ENCODE results near the gene HSD11B2. TPM values are rescaled to one million over a fixed set of nuclear protein-coding genes. Genes with fewer than 3 reads are reported as not detected.
A peak's percentile ranks its signal among the peaks of the same experiment; 100 is the strongest.

The HSD11B2 gene
- total RNA-seq, 4 donors from 2014 or later, result 0.20 to 2.9 (median 0.60) TPM; not detected in 1

- H3K4me3 ChIP-seq, result peak overlapping the region; percentile 14 to 50 (median 31)
- TF ChIP-seq CTCF (IDR thresholded peaks at IDR 0.05) (no peak), EP300 (IDR thresholded peaks at IDR 0.05) (no peak), POLR2A (IDR thresholded peaks at IDR 0.05) (no peak)
- no peak for DNase-seq (ENCODE audit: low spot score in 2 of 2)
- no peaks in the 10 kb centered on the region for H3K9me3 ChIP-seq
- H3K27me3 ChIP-seq, result no peaks in the 10 kb centered on the region
- H3K27ac ChIP-seq, result peak overlapping the region; percentile 33 to 86 (median 82)
- no peaks in the 10 kb centered on the region for H3K36me3 ChIP-seq
- 42 to 50% methylated on average over 46 to 64 of the region's 88 CpGs for WGBS, 2 donors
- H3K4me1 ChIP-seq, result peaks cover 0 to 99% (median 60%) of the 10 kb centered on the region in 4 donors
Observed at GRCh38 chr16:67394155-67395104, 36.5 kb upstream of the HSD11B2 start.

DNA sequence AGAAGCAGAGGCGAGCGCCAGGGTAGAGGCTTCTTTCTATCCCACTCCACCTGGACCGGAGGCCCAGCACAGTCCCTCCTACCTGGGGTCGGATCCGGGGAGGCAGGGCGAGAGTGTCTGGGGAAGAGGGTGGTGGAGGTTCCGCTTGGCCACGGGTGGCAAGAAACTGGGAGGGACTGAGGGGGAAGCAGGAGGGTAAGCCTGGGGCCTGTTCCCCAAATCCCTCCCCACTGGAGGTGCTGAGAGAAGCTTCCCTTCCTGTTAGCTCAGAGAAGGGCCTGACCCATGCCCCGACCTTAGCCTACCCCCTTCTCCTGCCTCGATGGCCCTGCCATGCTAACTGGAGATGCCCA is 35.8 kb upstream of the HSD11B2 start:
- TF ChIP-seq EP300 (IDR thresholded peaks at IDR 0.05) (no peak), CTCF (IDR thresholded peaks at IDR 0.05) (no peak), POLR2A (IDR thresholded peaks at IDR 0.05) (no peak)
- H3K4me3 ChIP-seq, result peak overlapping the region in 1 of 4 donors; percentile 50
- H3K9me3 ChIP-seq, result no peaks in the 10 kb centered on the region
- peaks cover 0 to 97% (median 62%) of the 10 kb centered on the region in 4 donors for H3K4me1 ChIP-seq
- H3K27me3 ChIP-seq, result no peaks in the 10 kb centered on the region
- peak overlapping the region in 3 of 4 donors; percentile 78 to 88 (median 85) for H3K27ac ChIP-seq
- no peak for DNase-seq (ENCODE audit: low spot score in 2 of 2)
- H3K36me3 ChIP-seq, result no peaks in the 10 kb centered on the region
- 68 to 86% methylated on average over 8 to 10 of the region's 10 CpGs for WGBS, 2 donors

DNA sequence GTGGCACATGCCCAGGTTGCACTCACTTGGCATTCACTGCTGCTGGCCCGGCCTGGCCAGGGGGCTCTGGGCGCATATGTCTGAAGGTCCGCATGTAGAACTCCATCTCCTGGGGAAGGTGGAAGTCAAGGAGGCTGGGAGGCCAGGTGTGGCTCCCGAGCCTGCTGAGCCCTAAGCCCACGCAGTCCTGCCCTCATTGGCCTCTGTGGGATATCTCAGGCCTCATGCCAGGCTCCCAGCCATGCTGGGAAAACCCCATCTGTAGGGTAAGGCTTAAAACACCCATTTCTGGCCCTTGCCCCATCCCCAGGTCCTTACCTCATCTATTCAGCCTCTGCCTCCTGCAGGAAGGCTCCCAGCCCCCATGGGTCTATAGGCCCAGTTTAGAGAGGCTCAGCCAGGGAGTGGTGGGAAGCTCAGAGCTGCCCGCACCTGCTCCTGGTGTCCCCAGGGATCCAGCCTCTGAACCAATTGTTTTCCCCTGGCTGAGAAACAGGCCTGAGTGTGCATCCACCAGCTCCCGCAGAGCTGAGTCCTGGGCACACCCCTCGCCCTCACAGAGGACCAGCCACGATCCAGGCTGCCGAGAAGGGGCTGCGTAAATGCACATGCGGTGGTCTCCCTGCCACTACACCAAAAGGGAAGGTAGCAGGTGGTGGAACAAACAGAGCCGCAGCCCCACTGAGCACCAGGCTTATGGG is 35.3 kb upstream of the HSD11B2 start:
- Histone ChIP-seq H3K27me3 (no peaks in the 10 kb centered on the region), H3K27ac (peak overlapping the region in 3 of 4 donors; percentile 78 to 88 (median 85)), H3K36me3 (no peaks in the 10 kb centered on the region), H3K4me1 (peaks cover 0 to 92% (median 62%) of the 10 kb centered on the region in 4 donors), H3K9me3 (no peaks in the 10 kb centered on the region), H3K4me3 (no peak overlapping the region)
- TF ChIP-seq CTCF (IDR thresholded peaks at IDR 0.05) (no peak), EP300 (IDR thresholded peaks at IDR 0.05) (no peak), POLR2A (IDR thresholded peaks at IDR 0.05) (no peak)
- WGBS, 2 donors, result 66 to 68% methylated on average over 7 to 10 of the region's 13 CpGs
- DNase-seq (ENCODE audit: low spot score in 2 of 2), result no peak

GRCh38 chr16:67396159-67397035 is 34.5 kb upstream of the HSD11B2 start:
- Histone ChIP-seq H3K36me3 (no peaks in the 10 kb centered on the region), H3K27ac (peak overlapping the region in 3 of 4 donors; percentile 78 to 88 (median 85)), H3K4me1 (peaks cover 0 to 84% (median 56%) of the 10 kb centered on the region in 4 donors), H3K9me3 (no peaks in the 10 kb centered on the region), H3K4me3 (peak overlapping the region in 1 of 4 donors; percentile 18), H3K27me3 (no peaks in the 10 kb centered on the region)
- DNase-seq (ENCODE audit: low spot score in 2 of 2), result peak; percentile 55 to 58
- 19% methylated on average over 29 to 30 of the region's 31 CpGs for WGBS, 2 donors
- TF ChIP-seq CTCF (IDR thresholded peaks at IDR 0.05) (no peak), POLR2A (IDR thresholded peaks at IDR 0.05) (no peak), EP300 (IDR thresholded peaks at IDR 0.05) (peak in 1 of 2 donors; percentile 7)

All from tibial nerve (tissue), 4 donors.